Measurements from ENCODE around the gene ACSF3. TPM values are rescaled to one million over a fixed set of nuclear protein-coding genes. Genes with fewer than 3 reads are reported as not detected.

ACSF3 gene
- total RNA-seq, 2 experiments from 2014 or later: 112 to 143 TPM

GRCh38 chr16:89201439-89202377, 108.1 kb downstream of the ACSF3 start:
- no peaks in the 10 kb centered on the region for H3K79me2 ChIP-seq (ENCODE audit: insufficient read depth, low read depth, low read length)

GRCh38 chr16:89202422-89203215, 109.0 kb downstream of the ACSF3 start:
- ChIA-PET POLR2A (interaction anchor here (0.6 kb wide), 1 partner anchor 38 kb away, joined by 4 read pairs; no protein-coding TSS in a partner anchor), CTCF (ENCODE audit: unreplicated experiment) (no interaction called here)
- TF ChIP-seq CTCF (conservative IDR thresholded peaks at IDR 0.05; ENCODE audit: low read length) (no peak), EZH2phosphoT487 (IDR thresholded peaks at IDR 0.05; ENCODE audit: borderline replicate concordance, low read depth, low read length) (no peak)
- Histone ChIP-seq H3K27ac (ENCODE audit: low read depth, low read length, poor library complexity, severe bottlenecking) (no peak overlapping the region), H3K4me1 (ENCODE audit: insufficient read depth, low read length, poor library complexity, severe bottlenecking) (no peaks in the 10 kb centered on the region), H2AFZ (ENCODE audit: low read length) (no peak overlapping the region), H3K4me2 (ENCODE audit: low read length) (no peak overlapping the region), H3K4me3 (ENCODE audit: low read depth, low read length, poor library complexity, severe bottlenecking) (no peak overlapping the region), H4K20me1 (ENCODE audit: insufficient read depth, low read length) (no peaks in the 10 kb centered on the region), H3K9me2 (ENCODE audit: insufficient read depth, low read length) (no peaks in the 10 kb centered on the region), H3K9me3 (ENCODE audit: low read length) (no peaks in the 10 kb centered on the region), H3K36me3 (ENCODE audit: insufficient read depth, low read length) (no peaks in the 10 kb centered on the region), H3K79me2 (ENCODE audit: insufficient read depth, low read depth, low read length) (no peaks in the 10 kb centered on the region)
- intact Hi-C loops (cut with micrococcal nuclease; ENCODE audit: unreplicated experiment): no loop called here
- no TSS peak for BruUV-seq (replicated peaks)
- no peak for DNase-seq (ENCODE audit: low spot score)

More at GRCh38 chr16:89201439-89202377, 108.1 kb downstream of the ACSF3 start:
- Histone ChIP-seq H3K9me3 (ENCODE audit: low read length) (no peaks in the 10 kb centered on the region), H3K27ac (ENCODE audit: low read depth, low read length, poor library complexity, severe bottlenecking) (no peak overlapping the region), H3K4me3 (ENCODE audit: low read depth, low read length, poor library complexity, severe bottlenecking) (no peak overlapping the region), H4K20me1 (ENCODE audit: insufficient read depth, low read length) (no peaks in the 10 kb centered on the region), H3K4me2 (ENCODE audit: low read length) (no peak overlapping the region), H3K9me2 (ENCODE audit: insufficient read depth, low read length) (no peaks in the 10 kb centered on the region), H3K36me3 (ENCODE audit: insufficient read depth, low read length) (no peaks in the 10 kb centered on the region), H3K4me1 (ENCODE audit: insufficient read depth, low read length, poor library complexity, severe bottlenecking) (no peaks in the 10 kb centered on the region), H2AFZ (ENCODE audit: low read length) (no peak overlapping the region)
- DNase-seq (ENCODE audit: low spot score): peak; percentile 71
- intact Hi-C loops (cut with micrococcal nuclease; ENCODE audit: unreplicated experiment): no loop called here
- ChIA-PET POLR2A (no interaction called here), CTCF (ENCODE audit: unreplicated experiment) (no interaction called here)
- BruUV-seq (replicated peaks): no TSS peak
- TF ChIP-seq CTCF (conservative IDR thresholded peaks at IDR 0.05; ENCODE audit: low read length) (no peak), EZH2phosphoT487 (IDR thresholded peaks at IDR 0.05; ENCODE audit: borderline replicate concordance, low read depth, low read length) (no peak)

Other genes starting within 250 kb of the ACSF3 start
- 17.2 and 18.5 TPM in 2 replicates for gene GALNS, start 236.9 kb upstream of the ACSF3 start, total RNA-seq (2014; rRNA removed; shearing (Covaris generic))
- 44.7 and 49.0 TPM in 2 replicates for gene GALNS, start 236.9 kb upstream of the ACSF3 start, total RNA-seq (2022)
- gene TRAPPC2L, start 236.7 kb upstream of the ACSF3 start, total RNA-seq (2014; rRNA removed; shearing (Covaris generic)): 27.3 and 27.6 TPM in 2 replicates
- gene TRAPPC2L, start 236.7 kb upstream of the ACSF3 start, total RNA-seq (2022): 34.2 and 44.9 TPM in 2 replicates
- gene PABPN1L, start 227.2 kb upstream of the ACSF3 start, total RNA-seq (2014; rRNA removed; shearing (Covaris generic)): not detected in 2 replicates
- 0.38 TPM in 1 of 2 replicates, not detected in the other for gene PABPN1L, start 227.2 kb upstream of the ACSF3 start, total RNA-seq (2022)
- gene CBFA2T3, start 116.6 kb upstream of the ACSF3 start, total RNA-seq (2014; rRNA removed; shearing (Covaris generic)): 1.1 and 2.2 TPM in 2 replicates
- gene CBFA2T3, start 116.6 kb upstream of the ACSF3 start, total RNA-seq (2022): 30.8 and 48.0 TPM in 2 replicates
- not detected in 2 replicates for gene CDH15, start 77.9 kb downstream of the ACSF3 start, total RNA-seq (2014; rRNA removed; shearing (Covaris generic))
- gene CDH15, start 77.9 kb downstream of the ACSF3 start, total RNA-seq (2022): not detected in 2 replicates
- not detected in 2 replicates for gene SLC22A31, start 106.7 kb downstream of the ACSF3 start, total RNA-seq (2014; rRNA removed; shearing (Covaris generic))
- gene SLC22A31, start 106.7 kb downstream of the ACSF3 start, total RNA-seq (2022): not detected in 2 replicates
- 8.6 and 9.9 TPM in 2 replicates for gene ZNF778, start 123.9 kb downstream of the ACSF3 start, total RNA-seq (2014; rRNA removed; shearing (Covaris generic))
- 8.2 and 9.4 TPM in 2 replicates for gene ZNF778, start 123.9 kb downstream of the ACSF3 start, total RNA-seq (2022)